Mesothelial cell of epicardium (in vitro differentiated cells): Measurements from ENCODE around the gene SNX3. TPM values are rescaled to one million over a fixed set of nuclear protein-coding genes. Genes with fewer than 3 reads are reported as not detected.

Experiments
- DNase-seq, 2 experiments: peaks; one replicate each; pipeline ENCODE4 v3.0.0; 2021; ENCODE audit warnings: low spot score in 2 of 2; ENCODE audit not compliant: unreplicated experiment in 2 of 2
- H3K27ac Mint-ChIP-seq: 2 replicates; pipeline ENCODE4 v1.8.0; 2021; ENCODE audit warnings: mixed read lengths
- H3K27me3 Mint-ChIP-seq: 2 replicates; pipeline ENCODE4 v1.8.0; 2021; ENCODE audit warnings: low read depth, mixed read lengths
- H3K36me3 Mint-ChIP-seq: 2 replicates; pipeline ENCODE4 v1.8.0; 2021; ENCODE audit warnings: mixed read lengths
- H3K4me1 Mint-ChIP-seq: 2 replicates; pipeline ENCODE4 v1.8.0; 2021; ENCODE audit warnings: mixed read lengths
- H3K4me3 Mint-ChIP-seq: 2 replicates; pipeline ENCODE4 v1.8.0; 2021; ENCODE audit warnings: mild to moderate bottlenecking, moderate library complexity, mixed read lengths
- H3K9me3 Mint-ChIP-seq: 2 replicates; pipeline ENCODE4 v1.8.0; 2021; ENCODE audit warnings: mixed read lengths
- total RNA-seq: library from RNA; stranded (reverse); gene quantifications from 3 replicates; pipeline ENCODE4 v1.2.1, GENCODE V29; 2021
- TF ChIP-seq, protein P1 (sequence below): fragments of 200-600 bp; sonication (generic); IDR thresholded peaks from one replicate; pipeline ENCODE4 v1.5.0; 2021; ENCODE audit warnings: antibody characterized with exemption; ENCODE audit not compliant: unreplicated experiment

The SNX3 gene
- total RNA-seq, 1 donor from 2014 or later = 74.3 TPM

DNA sequence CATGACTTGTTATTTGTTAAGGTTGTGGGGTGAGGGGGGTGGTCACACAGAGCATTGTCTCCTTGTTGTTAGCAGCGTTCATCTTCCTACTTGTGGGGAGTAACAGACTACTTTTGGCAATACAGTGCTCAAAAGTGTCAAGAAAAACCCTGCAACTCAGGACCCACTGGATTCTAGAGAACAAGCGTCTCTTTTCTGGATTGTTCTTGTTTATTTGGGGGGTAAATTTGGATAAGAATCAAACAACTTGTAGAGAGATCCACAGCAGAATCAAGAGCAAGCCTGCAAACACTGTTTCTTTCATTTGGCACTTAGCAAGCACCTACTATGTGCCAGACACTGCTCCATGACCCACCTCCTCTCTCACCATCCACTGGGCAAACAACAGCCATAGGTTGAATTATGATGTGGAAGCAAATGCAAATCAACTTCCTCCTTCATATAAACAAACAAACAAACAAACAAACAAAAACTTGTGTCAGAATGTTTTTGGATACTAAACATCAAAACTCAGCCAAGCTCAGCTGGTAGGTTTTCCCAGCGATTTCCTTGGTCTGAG, 99.0 kb downstream of the SNX3 start:
- no peak overlapping the region for H3K4me3 Mint-ChIP-seq

More for the DNA sequence above, 99.0 kb downstream of the SNX3 start:
- no peak for DNase-seq
- TF ChIP-seq, protein P1, sequence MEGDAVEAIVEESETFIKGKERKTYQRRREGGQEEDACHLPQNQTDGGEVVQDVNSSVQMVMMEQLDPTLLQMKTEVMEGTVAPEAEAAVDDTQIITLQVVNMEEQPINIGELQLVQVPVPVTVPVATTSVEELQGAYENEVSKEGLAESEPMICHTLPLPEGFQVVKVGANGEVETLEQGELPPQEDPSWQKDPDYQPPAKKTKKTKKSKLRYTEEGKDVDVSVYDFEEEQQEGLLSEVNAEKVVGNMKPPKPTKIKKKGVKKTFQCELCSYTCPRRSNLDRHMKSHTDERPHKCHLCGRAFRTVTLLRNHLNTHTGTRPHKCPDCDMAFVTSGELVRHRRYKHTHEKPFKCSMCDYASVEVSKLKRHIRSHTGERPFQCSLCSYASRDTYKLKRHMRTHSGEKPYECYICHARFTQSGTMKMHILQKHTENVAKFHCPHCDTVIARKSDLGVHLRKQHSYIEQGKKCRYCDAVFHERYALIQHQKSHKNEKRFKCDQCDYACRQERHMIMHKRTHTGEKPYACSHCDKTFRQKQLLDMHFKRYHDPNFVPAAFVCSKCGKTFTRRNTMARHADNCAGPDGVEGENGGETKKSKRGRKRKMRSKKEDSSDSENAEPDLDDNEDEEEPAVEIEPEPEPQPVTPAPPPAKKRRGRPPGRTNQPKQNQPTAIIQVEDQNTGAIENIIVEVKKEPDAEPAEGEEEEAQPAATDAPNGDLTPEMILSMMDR = no peak
- Mint-ChIP-seq H3K36me3 (peaks cover 2% of the 10 kb centered on the region), H3K27me3 (peaks cover 97% of the 10 kb centered on the region), H3K9me3 (no peaks in the 10 kb centered on the region), H3K27ac (no peak overlapping the region), H3K4me1 (peaks cover 33% of the 10 kb centered on the region)

Other genes with a start within 250 kb of the SNX3 start
- gene OSTM1, start 186.3 kb downstream of the SNX3 start, total RNA-seq = 11.9 to 16.8 TPM (median 14.4 TPM) in 3 replicates
- gene NR2E1, start 95.0 kb downstream of the SNX3 start, total RNA-seq = not detected in 3 replicates
- 8.0 to 11.3 TPM (median 9.3 TPM) in 3 replicates for gene AFG1L, start 34.0 kb upstream of the SNX3 start, total RNA-seq